ENCODE data around the gene IZUMO4.

DNA sequence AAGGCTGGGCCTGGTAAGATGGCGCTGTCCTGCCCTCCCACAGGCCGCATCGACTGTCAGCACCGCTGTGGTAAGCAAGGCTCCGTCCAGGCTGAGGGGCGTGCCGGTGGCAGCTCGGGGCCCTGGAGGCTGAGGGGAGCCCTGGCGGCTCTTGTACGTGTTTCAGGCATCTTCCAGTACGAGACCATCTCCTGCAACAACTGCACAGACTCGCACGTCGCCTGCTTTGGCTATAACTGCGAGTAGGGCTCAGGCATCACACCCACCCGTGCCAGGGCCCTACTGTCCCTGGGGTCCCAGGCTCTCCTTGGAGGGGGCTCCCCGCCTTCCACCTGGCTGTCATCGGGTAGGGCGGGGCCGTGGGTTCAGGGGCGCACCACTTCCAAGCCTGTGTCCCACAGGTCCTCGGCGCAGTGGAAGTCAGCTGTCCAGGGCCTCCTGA lies 1.2 kb downstream of the IZUMO4 start:
- TF ChIP-seq CTCF (IDR thresholded peaks at IDR 0.05): no peak
- TF ChIP-seq EP300 (IDR thresholded peaks at IDR 0.05): no peak
- TF ChIP-seq POLR2A (IDR thresholded peaks at IDR 0.05): no peak
- TF ChIP-seq POLR2AphosphoS5 (IDR thresholded peaks at IDR 0.05): no peak
